ENCODE data around the gene SFTA2. TPM values are rescaled to one million over a fixed set of nuclear protein-coding genes. Genes with fewer than 3 reads are reported as not detected.
A peak's percentile ranks its signal among the peaks of the same experiment; 100 is the strongest.

The SFTA2 gene
- total and polyA plus RNA-seq, 9 of the 15 experiments (the other 6 are each of a cell fraction or from before 2014, with no cell fraction given), result not detected

GRCh38 chr6:30885481-30885998 lies 46.4 kb downstream of the SFTA2 start:
- ChIA-PET CTCF (ENCODE audit: low intra/inter-chr PET ratio) (interaction anchor here (1.9 kb wide), 1 partner anchor 57 kb away, joined by 6 read pairs; no protein-coding TSS in a partner anchor), POLR2A (interaction anchor here (0.6 to 2.4 kb wide), 6 partner anchors 9 to 285 kb away, joined by 3 to 15 read pairs (median 4); no protein-coding TSS in a partner anchor)
- Histone ChIP-seq H3K27me3 (ENCODE audit: control insufficient read depth in 2 of 2, insufficient read depth in 2 of 2, low read length in 2 of 2) (no peaks in the 10 kb centered on the region), H3K4me2 (ENCODE audit: insufficient read depth, low read length) (peak overlapping the region; percentile 96), H3K79me2 (ENCODE audit: control insufficient read depth, insufficient read depth, low read length) (peaks cover 43% of the 10 kb centered on the region), H3K36me3 (ENCODE audit: control insufficient read depth, insufficient read depth, low read length) (peaks cover 19% of the 10 kb centered on the region; the same call in 2 of the 3 replicates), H3K4me1 (replicated peaks in 1 of 2; ENCODE audit: control insufficient read depth in 2 of 2, insufficient read depth in 2 of 2, low read length in 2 of 2) (peaks cover 53 to 71% of the 10 kb centered on the region in 2 experiments), H4K20me1 (replicated peaks; ENCODE audit: control insufficient read depth, insufficient read depth, low read length) (peaks cover 9% of the 10 kb centered on the region; the same call in 1 of the 2 replicates), H3K27ac (ENCODE audit: extremely low read depth, low read depth, low read length) (peak overlapping the region; percentile 70), H2AFZ (ENCODE audit: low read depth, low read length) (peak overlapping the region; percentile 68), H3K9me3 (replicated peaks; ENCODE audit: control insufficient read depth, insufficient read depth, low read depth, low read length) (no peaks in the 10 kb centered on the region), H3K9me1 (ENCODE audit: control insufficient read depth, insufficient read depth, low read length) (peaks cover 3% of the 10 kb centered on the region), H3K9ac (ENCODE audit: insufficient read depth in 1 of 2, low read depth in 2 of 2, low read length in 2 of 2) (peak overlapping the region; percentile 62 to 94), H3K4me3 (peak overlapping the region; percentile 54)
- 20% methylated on average over 7 of the region's 7 CpGs for WGBS (ENCODE audit: insufficient coverage, low coverage, missing lambda C conversion rate)
- no TSS peak for BruUV-seq (replicated peaks)
- peak; percentile 3 for ATAC-seq
- peak in 2 of 4 experiments; percentile 11 to 36 for DNase-seq (ENCODE audit: extremely low read depth in 1 of 4, low spot score in 3 of 4)
- in situ Hi-C loops (cut with MboI), result no loop called here
- intact Hi-C loops (cut with micrococcal nuclease), result no loop called here
- peak; percentile 82 for FAIRE-seq
- TF ChIP-seq SMARCA5 (IDR thresholded peaks at IDR 0.05) (peak; percentile 33; the same call in 1 of the 2 replicates), JUN (IDR thresholded peaks at IDR 0.05; ENCODE audit: borderline replicate concordance, low read depth, low read length) (no peak), JUN (CRISPR knock-in tag; IDR thresholded peaks at IDR 0.05; ENCODE audit: borderline replicate concordance) (0 out of 2 replicates have a peak, but pooled peaks have one; percentile 63), SMAD2 (IDR thresholded peaks at IDR 0.05; ENCODE audit: low read depth, low read length) (no peak), PHF21A (IDR thresholded peaks at IDR 0.05; ENCODE audit: borderline replicate concordance, low read depth) (no peak), ELF4 (CRISPR knock-in tag; IDR thresholded peaks at IDR 0.05) (0 out of 2 replicates have a peak, but pooled peaks have one; percentile 59), E2F6 (IDR thresholded peaks at IDR 0.05; ENCODE audit: borderline replicate concordance in 1 of 2, extremely low read depth in 1 of 2, insufficient read depth in 1 of 2, insufficient read length in 1 of 2, low read depth in 1 of 2, low read length in 1 of 2, poor library complexity in 1 of 2, severe bottlenecking in 1 of 2) (peak in 1 of 2 experiments; percentile 9), ZC3H4 (CRISPR knock-in tag; IDR thresholded peaks at IDR 0.05; ENCODE audit: borderline replicate concordance) (0 out of 2 replicates have a peak, but pooled peaks have one; percentile 4), HDGF (IDR thresholded peaks at IDR 0.05) (peak; percentile 71; the same call in 1 of the 2 replicates), RB1 (IDR thresholded peaks at IDR 0.05; ENCODE audit: low read depth) (no peak), MLLT1 (IDR thresholded peaks at IDR 0.05) (peak; percentile 59 to 66; a peak in 2 of 4 replicates), PTBP1 (IDR thresholded peaks at IDR 0.05; ENCODE audit: low read depth, low read length) (no peak), FOXP1 (CRISPR knock-in tag; IDR thresholded peaks at IDR 0.05) (0 out of 2 replicates have a peak, but pooled peaks have one; percentile 53), ZNF253 (CRISPR knock-in tag; conservative IDR thresholded peaks at IDR 0.05) (no peak), CBX1 (IDR thresholded peaks at IDR 0.05; ENCODE audit: low read depth) (no peak), HDAC1 (IDR thresholded peaks at IDR 0.05) (peak in 1 of 2 experiments; percentile 43; a peak in 2 of 4 replicates)
- TF ChIP-seq, protein P1, sequence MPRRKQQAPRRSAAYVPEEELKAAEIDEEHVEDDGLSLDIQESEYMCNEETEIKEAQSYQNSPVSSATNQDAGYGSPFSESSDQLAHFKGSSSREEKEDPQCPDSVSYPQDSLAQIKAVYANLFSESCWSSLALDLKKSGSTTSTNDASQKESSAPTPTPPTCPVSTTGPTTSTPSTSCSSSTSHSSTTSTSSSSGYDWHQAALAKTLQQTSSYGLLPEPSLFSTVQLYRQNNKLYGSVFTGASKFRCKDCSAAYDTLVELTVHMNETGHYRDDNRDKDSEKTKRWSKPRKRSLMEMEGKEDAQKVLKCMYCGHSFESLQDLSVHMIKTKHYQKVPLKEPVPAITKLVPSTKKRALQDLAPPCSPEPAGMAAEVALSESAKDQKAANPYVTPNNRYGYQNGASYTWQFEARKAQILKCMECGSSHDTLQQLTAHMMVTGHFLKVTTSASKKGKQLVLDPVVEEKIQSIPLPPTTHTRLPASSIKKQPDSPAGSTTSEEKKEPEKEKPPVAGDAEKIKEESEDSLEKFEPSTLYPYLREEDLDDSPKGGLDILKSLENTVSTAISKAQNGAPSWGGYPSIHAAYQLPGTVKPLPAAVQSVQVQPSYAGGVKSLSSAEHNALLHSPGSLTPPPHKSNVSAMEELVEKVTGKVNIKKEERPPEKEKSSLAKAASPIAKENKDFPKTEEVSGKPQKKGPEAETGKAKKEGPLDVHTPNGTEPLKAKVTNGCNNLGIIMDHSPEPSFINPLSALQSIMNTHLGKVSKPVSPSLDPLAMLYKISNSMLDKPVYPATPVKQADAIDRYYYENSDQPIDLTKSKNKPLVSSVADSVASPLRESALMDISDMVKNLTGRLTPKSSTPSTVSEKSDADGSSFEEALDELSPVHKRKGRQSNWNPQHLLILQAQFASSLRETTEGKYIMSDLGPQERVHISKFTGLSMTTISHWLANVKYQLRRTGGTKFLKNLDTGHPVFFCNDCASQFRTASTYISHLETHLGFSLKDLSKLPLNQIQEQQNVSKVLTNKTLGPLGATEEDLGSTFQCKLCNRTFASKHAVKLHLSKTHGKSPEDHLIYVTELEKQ (CRISPR knock-in tag; IDR thresholded peaks at IDR 0.05), result no peak

Data from K562 (cell line).